ENCODE results near the gene SLC28A3.

SLC28A3 gene

GRCh38 chr9:84339503-84339902, 1.1 kb downstream of the SLC28A3 start:
- DNase-seq, result no peak

DNA sequence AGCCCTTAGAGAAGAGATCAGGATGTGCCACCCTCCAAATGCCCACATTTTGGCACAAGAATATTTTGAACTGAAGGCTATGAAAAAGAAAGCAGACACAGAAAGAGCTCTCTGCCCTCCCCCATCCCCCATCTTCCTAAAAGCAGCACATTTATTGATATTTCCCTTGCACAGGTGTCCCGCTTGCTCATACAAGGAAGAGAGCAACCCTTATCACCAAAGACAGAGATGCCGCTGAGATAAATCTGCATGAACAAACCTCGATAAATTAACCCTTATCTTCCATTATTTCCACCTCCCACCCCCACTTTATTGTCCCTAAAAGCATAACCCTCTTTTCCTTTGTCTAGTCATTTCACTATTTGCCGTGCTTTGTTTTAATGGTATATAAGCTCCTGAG, 1.8 kb downstream of the SLC28A3 start:
- DNase-seq, result no peak

GRCh38 chr9:84337252-84337651, 3.3 kb downstream of the SLC28A3 start:
- no peak for DNase-seq

- no peak for DNase-seq
Observed at GRCh38 chr9:84331119-84331809, 9.3 kb downstream of the SLC28A3 start.

DNA sequence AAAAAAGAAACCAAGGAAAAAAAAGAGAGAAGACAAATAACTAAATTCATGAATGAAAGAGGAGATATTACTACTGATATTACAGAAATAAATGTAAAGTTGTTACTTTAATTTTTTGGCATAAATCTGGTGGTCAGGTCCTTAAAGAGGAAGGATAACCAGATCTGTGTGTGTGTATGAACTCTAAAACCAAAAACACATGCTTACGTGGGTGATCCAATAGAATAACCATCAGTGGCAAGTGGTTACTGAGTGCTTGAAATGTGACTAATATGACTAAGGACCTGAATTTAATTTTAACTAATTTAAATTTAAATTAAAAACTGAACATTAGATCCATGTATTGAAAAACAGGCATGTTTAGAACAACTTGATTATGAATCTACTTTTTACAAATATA, 10.3 kb downstream of the SLC28A3 start:
- no peak for DNase-seq

GRCh38 chr9:84327184-84327583, 13.4 kb downstream of the SLC28A3 start:
- no peak for DNase-seq

DNA sequence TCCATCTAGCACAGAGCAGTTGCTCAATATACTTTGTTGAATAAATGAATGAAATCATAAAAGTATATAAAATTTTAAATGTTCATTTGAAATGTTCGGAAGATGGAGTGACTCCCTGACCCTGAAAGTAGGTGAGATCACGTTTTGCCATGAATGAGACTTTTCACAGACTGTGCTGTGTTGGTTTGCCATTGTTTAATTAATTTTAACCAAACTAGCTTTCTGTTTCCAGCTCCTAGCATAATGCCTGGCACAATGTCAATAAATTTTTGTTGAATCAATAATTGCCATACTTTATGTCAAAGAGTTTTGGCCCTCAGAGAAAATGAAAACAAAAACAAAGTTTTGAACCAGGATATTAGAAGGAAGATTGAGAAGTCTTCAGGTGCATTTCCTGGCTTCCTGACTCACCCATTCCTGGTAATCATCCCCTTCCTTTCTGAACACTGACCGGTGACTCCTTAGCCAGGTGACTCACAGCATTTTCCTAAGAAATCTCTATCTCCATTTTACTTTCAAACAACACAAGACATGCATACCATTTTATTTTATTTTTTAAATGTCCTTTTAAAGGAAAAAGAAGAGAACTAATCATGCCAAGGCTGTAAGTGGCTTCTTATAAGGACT, 15.1 kb downstream of the SLC28A3 start:
- DNase-seq, result peak; percentile 20

- no peak for DNase-seq
Observed at GRCh38 chr9:84324811-84325210, 15.7 kb downstream of the SLC28A3 start.

DNA sequence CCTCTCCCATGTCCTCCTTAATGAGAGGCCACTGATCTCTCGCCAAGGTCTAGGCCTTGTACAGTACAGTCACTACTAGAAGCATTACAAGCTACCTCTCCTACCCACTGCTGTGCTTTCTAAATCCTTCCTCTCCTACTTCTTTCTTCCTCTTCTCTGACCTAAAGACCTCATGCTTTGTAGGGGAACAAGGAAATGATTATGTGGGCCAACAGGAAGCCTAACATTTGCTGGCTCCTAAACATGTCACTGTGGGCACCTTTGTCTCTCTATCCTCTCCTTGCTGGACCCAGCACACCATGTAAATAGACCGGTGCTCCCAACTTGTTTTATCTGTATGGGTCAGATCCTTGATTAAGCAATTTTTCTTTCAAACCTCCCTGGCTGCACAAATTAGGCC, 16.7 kb downstream of the SLC28A3 start:
- DNase-seq, result no peak

DNA sequence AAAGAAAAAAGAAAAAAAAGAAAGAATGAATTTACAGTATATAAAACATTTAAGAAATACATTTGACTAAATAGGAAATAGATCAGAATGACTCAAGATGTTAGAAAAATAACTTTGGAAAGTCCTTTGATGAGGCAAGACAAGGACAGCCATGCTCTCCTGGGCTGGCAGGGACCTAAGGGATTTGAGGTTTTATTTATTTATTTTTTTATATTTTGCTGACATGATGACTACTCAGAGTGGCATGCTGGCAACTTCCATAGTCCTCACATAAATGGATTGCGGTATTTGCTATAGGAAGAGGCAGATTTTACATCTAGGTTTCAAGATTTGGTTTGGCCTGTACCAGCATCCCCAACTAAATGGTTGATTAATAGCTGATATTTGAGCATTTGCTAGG, 17.7 kb downstream of the SLC28A3 start:
- peak; percentile 29 for DNase-seq

DNA sequence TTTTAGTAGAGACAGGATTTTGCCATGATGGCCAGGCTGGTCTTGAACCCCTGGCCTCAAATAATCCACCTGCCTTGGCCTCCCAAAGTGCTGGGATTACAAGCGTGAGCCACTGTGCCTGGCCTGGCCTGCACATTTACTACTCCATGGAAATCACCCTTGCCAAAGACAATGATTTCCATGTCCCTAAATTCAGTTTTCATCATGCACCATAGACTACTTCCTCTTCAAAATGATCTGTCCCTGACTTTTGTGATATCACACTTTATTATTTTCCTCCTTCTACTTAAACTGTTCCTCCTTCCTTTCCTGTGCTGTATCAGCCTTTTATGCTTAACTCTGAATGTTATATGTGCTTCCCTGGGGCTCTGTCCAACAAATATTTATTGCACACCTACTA, 20.3 kb downstream of the SLC28A3 start:
- DNase-seq, result no peak

DNA sequence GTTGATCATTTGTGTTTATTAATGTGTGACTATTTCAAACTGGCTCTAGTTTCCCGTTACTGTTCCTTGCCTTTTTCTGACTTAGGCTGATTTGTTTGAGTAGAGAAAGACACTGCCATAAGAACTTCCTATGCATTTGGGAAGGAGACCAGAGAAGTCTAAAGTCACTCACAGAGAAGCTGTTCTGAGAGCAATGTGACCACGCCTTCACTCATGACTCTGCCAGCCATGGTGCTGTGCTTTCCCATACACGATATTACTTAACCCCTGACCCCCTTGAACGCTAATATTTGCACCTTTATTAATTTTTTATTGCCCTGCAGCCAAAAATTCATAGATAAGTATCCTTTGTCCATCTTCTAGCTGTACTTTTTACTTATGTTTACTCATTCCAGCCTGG, 20.9 kb downstream of the SLC28A3 start:
- DNase-seq, result no peak

- DNase-seq, result no peak
Observed at GRCh38 chr9:84318981-84319380, 21.6 kb downstream of the SLC28A3 start.

- DNase-seq, result no peak
Observed at GRCh38 chr9:84317563-84317962, 23.0 kb downstream of the SLC28A3 start.

GRCh38 chr9:84315278-84315877, 25.2 kb downstream of the SLC28A3 start:
- no peak for DNase-seq

DNA sequence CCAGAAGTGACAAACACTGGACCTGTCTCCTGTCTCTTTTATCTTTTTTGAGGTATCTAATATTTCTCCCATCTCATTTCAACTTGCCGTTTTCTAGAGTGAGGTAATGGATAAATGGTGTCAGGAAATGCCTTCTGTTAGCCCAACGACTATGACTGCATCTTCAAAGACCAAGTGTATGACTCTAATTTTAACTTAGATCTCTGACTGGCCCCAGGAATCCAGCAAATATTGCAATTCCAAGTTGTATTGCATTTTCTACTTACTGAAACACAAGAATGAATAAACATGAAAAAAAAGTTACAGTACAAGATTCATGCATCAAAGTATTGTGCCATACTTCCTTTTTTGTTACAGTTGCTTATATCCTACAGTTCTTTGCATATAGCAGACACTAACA, 26.3 kb downstream of the SLC28A3 start:
- DNase-seq, result no peak

- DNase-seq, result no peak
Observed at GRCh38 chr9:84310883-84311282, 29.7 kb downstream of the SLC28A3 start.

- DNase-seq, result no peak
Observed at GRCh38 chr9:84305497-84306131, 34.9 kb downstream of the SLC28A3 start.

- no peak for DNase-seq
Observed at GRCh38 chr9:84304166-84304565, 36.4 kb downstream of the SLC28A3 start.

GRCh38 chr9:84303061-84303460, 37.5 kb downstream of the SLC28A3 start:
- no peak for DNase-seq

DNA sequence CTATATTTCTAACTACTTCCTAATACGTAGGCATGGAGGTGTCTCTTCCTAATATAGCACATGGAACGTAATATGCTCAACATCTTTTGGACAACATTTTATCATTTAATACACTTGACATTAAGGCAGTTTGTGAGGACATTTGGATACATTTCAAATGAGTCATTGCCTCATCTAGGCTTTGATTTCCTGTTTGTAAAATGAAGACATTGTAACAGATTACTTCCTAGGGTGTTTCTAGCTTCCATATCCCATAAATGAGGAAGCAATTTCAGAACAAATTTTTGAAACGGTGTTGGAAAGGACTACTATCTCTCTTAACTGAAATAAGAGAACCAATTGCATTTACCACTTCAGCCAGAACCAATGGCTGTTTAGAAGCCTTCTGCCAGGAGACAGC, 38.7 kb downstream of the SLC28A3 start:
- DNase-seq, result no peak

DNA sequence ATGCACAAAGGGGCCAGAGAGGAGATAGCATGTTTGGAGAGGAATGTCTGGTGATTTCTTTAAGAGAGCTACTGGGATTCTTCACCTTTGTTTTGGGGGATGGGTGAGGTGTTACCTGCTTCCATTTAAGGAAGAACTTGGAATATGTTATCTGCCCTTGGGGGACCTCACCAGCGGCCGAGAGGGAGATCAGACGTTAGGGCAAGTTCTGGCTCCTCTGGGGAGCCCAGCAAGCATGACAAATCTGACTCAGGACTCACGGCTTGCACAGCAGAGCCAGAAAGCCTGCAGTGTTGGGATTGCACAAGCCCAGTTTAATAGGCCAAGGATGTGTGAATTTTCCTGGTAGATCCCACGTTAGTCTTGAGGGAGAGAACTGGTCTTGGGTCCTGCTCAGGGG, 40.3 kb downstream of the SLC28A3 start:
- DNase-seq, result no peak

- DNase-seq, result no peak
Observed at GRCh38 chr9:84297162-84297821, 43.3 kb downstream of the SLC28A3 start.

Measured in 8988T (cell line).